HL-60 (cell line): ENCODE results near the gene NXPH4.

Source experiments
- DNase-seq, 2 experiments: peaks; one replicate each; pipeline ENCODE4 v3.0.0-alpha.2; 2010 to 2020; ENCODE audit warnings: low read depth in 1 of 2, low spot score in 1 of 2
- H3K27ac ChIP-seq: fragments of 250-450 bp; sonication (Bioruptor Pico); replicated peaks from 2 replicates; pipeline ENCODE4 v1.5.1; 2020; ENCODE audit warnings: mild to moderate bottlenecking, moderate library complexity
- H3K27me3 ChIP-seq: fragments of 250-450 bp; sonication (Bioruptor Pico); 2 replicates; pipeline ENCODE4 v1.5.1; 2021; ENCODE audit warnings: mild to moderate bottlenecking, moderate library complexity; ENCODE audit not compliant: insufficient read depth, poor library complexity, severe bottlenecking
- H3K4me3 ChIP-seq: replicated peaks from 2 replicates; pipeline ENCODE4 v1.5.1; 2011; ENCODE audit warnings: mild to moderate bottlenecking, control low read depth, low read length; ENCODE audit not compliant: insufficient read depth
- GABPA ChIP-seq: IDR thresholded peaks from 2 replicates; pipeline ENCODE4 v1.6.1; 2012; ENCODE audit warnings: low read depth
- POLR2AphosphoS5 ChIP-seq: IDR thresholded peaks from 2 replicates; pipeline ENCODE4 v1.6.1; 2012; ENCODE audit warnings: low read depth
- SPI1 ChIP-seq: IDR thresholded peaks from 2 replicates; pipeline ENCODE4 v1.6.1; 2012; ENCODE audit warnings: low read depth, mild to moderate bottlenecking, borderline replicate concordance
- TF ChIP-seq, protein P1 (sequence below): IDR thresholded peaks from one replicate; pipeline ENCODE4 v1.5.1; 2011; ENCODE audit warnings: low read length, control low read depth, inconsistent platforms; ENCODE audit not compliant: insufficient read depth
- TF ChIP-seq, protein P2 (sequence below): IDR thresholded peaks from 2 replicates; pipeline ENCODE4 v1.6.1; 2012; ENCODE audit warnings: low read depth; ENCODE audit not compliant: insufficient replicate concordance

NXPH4 gene

GRCh38 chr12:57201631-57202030 is 15.0 kb upstream of the NXPH4 start:
- DNase-seq = no peak
- TF ChIP-seq GABPA (no peak), SPI1 (no peak), POLR2AphosphoS5 (no peak)
- TF ChIP-seq, protein P1, sequence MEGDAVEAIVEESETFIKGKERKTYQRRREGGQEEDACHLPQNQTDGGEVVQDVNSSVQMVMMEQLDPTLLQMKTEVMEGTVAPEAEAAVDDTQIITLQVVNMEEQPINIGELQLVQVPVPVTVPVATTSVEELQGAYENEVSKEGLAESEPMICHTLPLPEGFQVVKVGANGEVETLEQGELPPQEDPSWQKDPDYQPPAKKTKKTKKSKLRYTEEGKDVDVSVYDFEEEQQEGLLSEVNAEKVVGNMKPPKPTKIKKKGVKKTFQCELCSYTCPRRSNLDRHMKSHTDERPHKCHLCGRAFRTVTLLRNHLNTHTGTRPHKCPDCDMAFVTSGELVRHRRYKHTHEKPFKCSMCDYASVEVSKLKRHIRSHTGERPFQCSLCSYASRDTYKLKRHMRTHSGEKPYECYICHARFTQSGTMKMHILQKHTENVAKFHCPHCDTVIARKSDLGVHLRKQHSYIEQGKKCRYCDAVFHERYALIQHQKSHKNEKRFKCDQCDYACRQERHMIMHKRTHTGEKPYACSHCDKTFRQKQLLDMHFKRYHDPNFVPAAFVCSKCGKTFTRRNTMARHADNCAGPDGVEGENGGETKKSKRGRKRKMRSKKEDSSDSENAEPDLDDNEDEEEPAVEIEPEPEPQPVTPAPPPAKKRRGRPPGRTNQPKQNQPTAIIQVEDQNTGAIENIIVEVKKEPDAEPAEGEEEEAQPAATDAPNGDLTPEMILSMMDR = no peak
- TF ChIP-seq, protein P2, sequence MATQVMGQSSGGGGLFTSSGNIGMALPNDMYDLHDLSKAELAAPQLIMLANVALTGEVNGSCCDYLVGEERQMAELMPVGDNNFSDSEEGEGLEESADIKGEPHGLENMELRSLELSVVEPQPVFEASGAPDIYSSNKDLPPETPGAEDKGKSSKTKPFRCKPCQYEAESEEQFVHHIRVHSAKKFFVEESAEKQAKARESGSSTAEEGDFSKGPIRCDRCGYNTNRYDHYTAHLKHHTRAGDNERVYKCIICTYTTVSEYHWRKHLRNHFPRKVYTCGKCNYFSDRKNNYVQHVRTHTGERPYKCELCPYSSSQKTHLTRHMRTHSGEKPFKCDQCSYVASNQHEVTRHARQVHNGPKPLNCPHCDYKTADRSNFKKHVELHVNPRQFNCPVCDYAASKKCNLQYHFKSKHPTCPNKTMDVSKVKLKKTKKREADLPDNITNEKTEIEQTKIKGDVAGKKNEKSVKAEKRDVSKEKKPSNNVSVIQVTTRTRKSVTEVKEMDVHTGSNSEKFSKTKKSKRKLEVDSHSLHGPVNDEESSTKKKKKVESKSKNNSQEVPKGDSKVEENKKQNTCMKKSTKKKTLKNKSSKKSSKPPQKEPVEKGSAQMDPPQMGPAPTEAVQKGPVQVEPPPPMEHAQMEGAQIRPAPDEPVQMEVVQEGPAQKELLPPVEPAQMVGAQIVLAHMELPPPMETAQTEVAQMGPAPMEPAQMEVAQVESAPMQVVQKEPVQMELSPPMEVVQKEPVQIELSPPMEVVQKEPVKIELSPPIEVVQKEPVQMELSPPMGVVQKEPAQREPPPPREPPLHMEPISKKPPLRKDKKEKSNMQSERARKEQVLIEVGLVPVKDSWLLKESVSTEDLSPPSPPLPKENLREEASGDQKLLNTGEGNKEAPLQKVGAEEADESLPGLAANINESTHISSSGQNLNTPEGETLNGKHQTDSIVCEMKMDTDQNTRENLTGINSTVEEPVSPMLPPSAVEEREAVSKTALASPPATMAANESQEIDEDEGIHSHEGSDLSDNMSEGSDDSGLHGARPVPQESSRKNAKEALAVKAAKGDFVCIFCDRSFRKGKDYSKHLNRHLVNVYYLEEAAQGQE = no peak
- H3K27ac ChIP-seq = no peak overlapping the region
- H3K27me3 ChIP-seq = no peaks in the 10 kb centered on the region
- H3K4me3 ChIP-seq = no peak overlapping the region

- no peaks in the 10 kb centered on the region for H3K27me3 ChIP-seq
These were observed 14.3 kb upstream of the NXPH4 start for GRCh38 chr12:57202321-57202720.

DNA sequence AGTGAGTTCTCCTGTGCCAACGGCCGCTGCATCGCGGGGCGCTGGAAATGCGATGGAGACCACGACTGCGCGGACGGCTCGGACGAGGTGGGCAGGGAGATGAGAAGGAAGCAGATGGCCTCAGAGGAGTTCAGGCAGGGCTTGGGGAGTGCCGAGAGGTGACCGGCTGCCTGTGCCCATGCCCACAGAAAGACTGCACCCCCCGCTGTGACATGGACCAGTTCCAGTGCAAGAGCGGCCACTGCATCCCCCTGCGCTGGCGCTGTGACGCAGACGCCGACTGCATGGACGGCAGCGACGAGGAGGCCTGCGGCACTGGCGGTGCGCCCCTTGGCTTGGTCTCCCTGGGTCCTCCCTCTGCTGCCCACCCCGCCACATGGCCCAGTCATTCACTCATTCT is 13.4 kb upstream of the NXPH4 start:
- no peak overlapping the region for H3K4me3 ChIP-seq
- no peak overlapping the region for H3K27ac ChIP-seq
- TF ChIP-seq, protein P2 = no peak
- TF ChIP-seq, protein P1 = no peak
- TF ChIP-seq SPI1 (no peak), GABPA (no peak), POLR2AphosphoS5 (no peak)
- DNase-seq = no peak
- no peaks in the 10 kb centered on the region for H3K27me3 ChIP-seq

More at GRCh38 chr12:57202321-57202720, 14.3 kb upstream of the NXPH4 start:
- TF ChIP-seq, protein P1 = no peak
- no peak for TF ChIP-seq GABPA
- TF ChIP-seq SPI1 = no peak
- TF ChIP-seq, protein P2 = no peak
- no peak for TF ChIP-seq POLR2AphosphoS5
- DNase-seq = no peak
- H3K4me3 ChIP-seq = no peak overlapping the region
- no peak overlapping the region for H3K27ac ChIP-seq
